ENCODE measurements around the gene TTC12.

The TTC12 gene

DNA sequence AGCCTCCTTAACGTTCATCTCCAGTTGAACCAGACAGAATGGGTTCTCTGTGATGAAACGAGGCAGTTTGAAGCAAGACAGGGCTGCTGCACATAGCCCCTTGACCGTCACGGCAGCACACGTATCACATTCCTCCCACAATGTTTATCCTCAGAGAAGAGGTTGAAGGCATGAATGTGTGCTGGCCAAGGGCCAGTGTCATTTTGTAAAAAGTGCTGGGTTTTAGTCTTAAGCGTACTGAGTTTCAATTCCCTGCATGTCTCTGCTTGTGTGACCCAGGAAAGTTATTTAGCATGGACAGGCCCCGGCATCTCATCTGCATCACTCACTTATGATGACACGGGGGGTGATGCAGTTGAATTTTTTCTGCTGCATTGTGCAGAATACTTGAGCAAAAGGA is 31.6 kb downstream of the TTC12 start:
- TF ChIP-seq, protein P1, sequence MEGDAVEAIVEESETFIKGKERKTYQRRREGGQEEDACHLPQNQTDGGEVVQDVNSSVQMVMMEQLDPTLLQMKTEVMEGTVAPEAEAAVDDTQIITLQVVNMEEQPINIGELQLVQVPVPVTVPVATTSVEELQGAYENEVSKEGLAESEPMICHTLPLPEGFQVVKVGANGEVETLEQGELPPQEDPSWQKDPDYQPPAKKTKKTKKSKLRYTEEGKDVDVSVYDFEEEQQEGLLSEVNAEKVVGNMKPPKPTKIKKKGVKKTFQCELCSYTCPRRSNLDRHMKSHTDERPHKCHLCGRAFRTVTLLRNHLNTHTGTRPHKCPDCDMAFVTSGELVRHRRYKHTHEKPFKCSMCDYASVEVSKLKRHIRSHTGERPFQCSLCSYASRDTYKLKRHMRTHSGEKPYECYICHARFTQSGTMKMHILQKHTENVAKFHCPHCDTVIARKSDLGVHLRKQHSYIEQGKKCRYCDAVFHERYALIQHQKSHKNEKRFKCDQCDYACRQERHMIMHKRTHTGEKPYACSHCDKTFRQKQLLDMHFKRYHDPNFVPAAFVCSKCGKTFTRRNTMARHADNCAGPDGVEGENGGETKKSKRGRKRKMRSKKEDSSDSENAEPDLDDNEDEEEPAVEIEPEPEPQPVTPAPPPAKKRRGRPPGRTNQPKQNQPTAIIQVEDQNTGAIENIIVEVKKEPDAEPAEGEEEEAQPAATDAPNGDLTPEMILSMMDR (IDR thresholded peaks at IDR 0.05; ENCODE audit: borderline replicate concordance, control extremely low read depth, extremely low read depth, insufficient read depth, missing control alignments): no peak
- no peak for DNase-seq (ENCODE audit: low spot score)
- in situ Hi-C loops (cut with MboI; ENCODE audit: low sequenced_read_pairs, unreplicated experiment): no loop called here

DNA sequence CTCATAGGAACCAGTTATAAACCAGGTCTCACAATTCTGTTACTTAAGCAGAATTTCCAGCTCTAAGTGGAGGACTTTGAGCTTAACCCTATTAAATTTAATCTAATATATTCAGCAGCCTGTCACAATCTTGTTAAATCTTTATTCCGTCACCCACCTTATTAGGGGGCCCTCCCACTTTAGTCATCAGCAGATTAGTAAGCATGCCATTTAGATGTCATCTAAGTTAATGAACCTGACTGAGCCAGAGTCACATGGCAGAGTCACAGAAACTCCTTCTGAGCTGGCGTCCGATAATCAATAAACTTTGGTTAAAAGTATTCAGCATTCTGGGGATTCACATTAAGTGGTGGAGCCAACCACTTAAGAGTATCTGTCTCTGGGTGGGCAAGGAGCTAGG is 35.1 kb downstream of the TTC12 start:
- DNase-seq (ENCODE audit: low spot score): no peak
- in situ Hi-C loops (cut with MboI; ENCODE audit: low sequenced_read_pairs, unreplicated experiment): no loop called here
- TF ChIP-seq, protein P1 (IDR thresholded peaks at IDR 0.05; ENCODE audit: borderline replicate concordance, control extremely low read depth, extremely low read depth, insufficient read depth, missing control alignments): no peak

DNA sequence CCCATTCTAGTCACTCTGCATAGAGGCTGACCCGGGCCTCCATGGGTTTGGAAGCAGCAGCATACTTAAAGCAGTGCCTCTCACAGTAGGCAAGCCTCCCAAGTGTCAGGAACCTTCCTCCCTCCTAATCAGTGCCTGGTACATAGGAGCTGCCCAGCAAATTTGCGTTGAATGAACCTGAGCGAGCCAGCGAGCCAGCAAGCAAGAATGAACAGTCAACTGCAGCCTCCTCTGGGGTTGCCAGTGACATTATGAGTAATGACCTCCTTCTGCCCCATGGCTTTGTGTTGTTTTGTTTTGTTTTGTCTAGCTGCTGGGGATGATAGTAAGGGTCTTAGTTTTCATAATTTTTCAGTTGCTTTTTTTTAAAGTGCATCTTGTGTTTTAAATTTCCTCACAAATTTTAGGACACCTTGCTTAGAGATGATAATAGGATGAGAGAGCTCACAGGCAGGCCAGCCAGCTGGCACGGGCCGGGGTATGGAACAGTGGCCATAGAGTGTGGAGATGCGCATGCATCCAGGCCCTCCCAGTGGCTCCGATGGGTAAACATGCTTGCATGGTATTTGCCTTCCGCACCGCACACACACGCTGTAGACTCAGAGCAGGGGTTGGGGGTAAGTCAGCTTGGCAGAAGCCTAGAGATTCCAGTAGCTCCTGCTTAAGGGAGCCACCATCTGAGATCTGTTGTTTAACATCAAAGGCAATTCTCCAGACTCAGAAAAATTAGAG is 36.1 kb downstream of the TTC12 start:
- in situ Hi-C loops (cut with MboI; ENCODE audit: low sequenced_read_pairs, unreplicated experiment): no loop called here
- TF ChIP-seq, protein P1 (IDR thresholded peaks at IDR 0.05; ENCODE audit: borderline replicate concordance, control extremely low read depth, extremely low read depth, insufficient read depth, missing control alignments): no peak
- DNase-seq (ENCODE audit: low spot score): no peak

DNA sequence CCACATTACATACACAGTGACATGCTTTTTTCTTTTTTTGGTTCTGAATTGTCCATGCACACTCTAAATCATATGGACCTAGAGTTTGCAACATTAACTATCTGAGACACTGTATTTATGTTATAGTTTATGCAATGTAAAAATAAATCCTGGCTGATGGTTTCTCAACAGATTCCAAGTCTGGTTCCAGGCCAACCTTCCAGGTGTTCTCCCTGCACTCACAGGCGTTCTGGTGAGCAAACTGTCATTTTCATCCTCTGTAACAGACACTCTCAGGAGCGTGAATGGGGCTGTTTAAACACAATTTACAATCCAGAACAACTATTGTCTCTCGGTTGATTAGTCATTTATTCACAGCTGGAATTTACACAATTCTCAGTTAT is 36.7 kb downstream of the TTC12 start:
- no peak for DNase-seq (ENCODE audit: low spot score)
- in situ Hi-C loops (cut with MboI; ENCODE audit: low sequenced_read_pairs, unreplicated experiment): no loop called here
- TF ChIP-seq, protein P1 (IDR thresholded peaks at IDR 0.05; ENCODE audit: borderline replicate concordance, control extremely low read depth, extremely low read depth, insufficient read depth, missing control alignments): no peak

DNA sequence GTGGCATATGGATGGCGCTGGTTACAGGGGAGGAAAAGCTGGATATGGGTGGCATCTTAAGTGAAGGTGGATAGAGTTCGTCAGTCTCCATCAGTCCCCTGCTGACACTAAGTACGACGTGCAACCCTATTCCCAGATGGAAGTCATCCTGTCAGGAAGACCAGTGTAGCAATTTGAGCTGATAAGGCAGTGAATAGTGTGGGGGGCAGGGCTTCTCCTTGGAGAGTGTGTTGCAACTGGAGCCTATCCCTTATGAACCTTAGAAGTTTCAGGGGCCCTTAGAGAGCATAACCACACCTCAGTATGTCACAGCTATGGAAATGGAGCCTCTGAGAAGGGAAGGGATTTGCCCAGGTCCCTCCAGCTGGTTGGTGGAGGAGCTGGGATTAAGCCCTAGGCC is 37.1 kb downstream of the TTC12 start:
- TF ChIP-seq, protein P1 (IDR thresholded peaks at IDR 0.05; ENCODE audit: borderline replicate concordance, control extremely low read depth, extremely low read depth, insufficient read depth, missing control alignments): no peak
- in situ Hi-C loops (cut with MboI; ENCODE audit: low sequenced_read_pairs, unreplicated experiment): no loop called here
- no peak for DNase-seq (ENCODE audit: low spot score)

DNA sequence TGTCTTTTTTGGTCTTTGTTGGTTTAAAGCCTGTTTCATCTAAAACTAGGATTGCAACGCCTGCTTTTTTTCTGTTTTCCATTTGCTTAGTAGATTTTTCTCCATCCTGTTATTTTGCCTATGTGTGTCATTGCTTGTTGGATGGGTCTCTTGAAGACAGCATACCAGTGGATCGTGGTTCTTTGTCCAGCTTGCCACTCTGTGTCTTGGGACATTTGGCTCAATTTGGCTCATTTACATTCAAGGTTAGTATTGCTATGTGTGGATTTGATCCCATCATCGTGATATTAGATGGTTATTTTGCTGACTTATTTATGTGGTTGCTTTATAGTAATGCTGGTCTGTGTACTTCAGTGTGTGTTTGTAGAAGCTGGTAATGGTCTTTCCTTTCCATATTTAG is 41.8 kb downstream of the TTC12 start:
- TF ChIP-seq, protein P1 (IDR thresholded peaks at IDR 0.05; ENCODE audit: borderline replicate concordance, control extremely low read depth, extremely low read depth, insufficient read depth, missing control alignments): no peak
- in situ Hi-C loops (cut with MboI; ENCODE audit: low sequenced_read_pairs, unreplicated experiment): no loop called here
- DNase-seq (ENCODE audit: low spot score): no peak
